ENCODE measurements around the gene PMFBP1. TPM values are rescaled to one million over a fixed set of nuclear protein-coding genes. Genes with fewer than 3 reads are reported as not detected.

PMFBP1 gene, protein sequence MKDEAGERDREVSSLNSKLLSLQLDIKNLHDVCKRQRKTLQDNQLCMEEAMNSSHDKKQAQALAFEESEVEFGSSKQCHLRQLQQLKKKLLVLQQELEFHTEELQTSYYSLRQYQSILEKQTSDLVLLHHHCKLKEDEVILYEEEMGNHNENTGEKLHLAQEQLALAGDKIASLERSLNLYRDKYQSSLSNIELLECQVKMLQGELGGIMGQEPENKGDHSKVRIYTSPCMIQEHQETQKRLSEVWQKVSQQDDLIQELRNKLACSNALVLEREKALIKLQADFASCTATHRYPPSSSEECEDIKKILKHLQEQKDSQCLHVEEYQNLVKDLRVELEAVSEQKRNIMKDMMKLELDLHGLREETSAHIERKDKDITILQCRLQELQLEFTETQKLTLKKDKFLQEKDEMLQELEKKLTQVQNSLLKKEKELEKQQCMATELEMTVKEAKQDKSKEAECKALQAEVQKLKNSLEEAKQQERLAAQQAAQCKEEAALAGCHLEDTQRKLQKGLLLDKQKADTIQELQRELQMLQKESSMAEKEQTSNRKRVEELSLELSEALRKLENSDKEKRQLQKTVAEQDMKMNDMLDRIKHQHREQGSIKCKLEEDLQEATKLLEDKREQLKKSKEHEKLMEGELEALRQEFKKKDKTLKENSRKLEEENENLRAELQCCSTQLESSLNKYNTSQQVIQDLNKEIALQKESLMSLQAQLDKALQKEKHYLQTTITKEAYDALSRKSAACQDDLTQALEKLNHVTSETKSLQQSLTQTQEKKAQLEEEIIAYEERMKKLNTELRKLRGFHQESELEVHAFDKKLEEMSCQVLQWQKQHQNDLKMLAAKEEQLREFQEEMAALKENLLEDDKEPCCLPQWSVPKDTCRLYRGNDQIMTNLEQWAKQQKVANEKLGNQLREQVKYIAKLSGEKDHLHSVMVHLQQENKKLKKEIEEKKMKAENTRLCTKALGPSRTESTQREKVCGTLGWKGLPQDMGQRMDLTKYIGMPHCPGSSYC
- 1 to 10 TPM; 1.5 to 1.9 TPM for total RNA-seq

DNA sequence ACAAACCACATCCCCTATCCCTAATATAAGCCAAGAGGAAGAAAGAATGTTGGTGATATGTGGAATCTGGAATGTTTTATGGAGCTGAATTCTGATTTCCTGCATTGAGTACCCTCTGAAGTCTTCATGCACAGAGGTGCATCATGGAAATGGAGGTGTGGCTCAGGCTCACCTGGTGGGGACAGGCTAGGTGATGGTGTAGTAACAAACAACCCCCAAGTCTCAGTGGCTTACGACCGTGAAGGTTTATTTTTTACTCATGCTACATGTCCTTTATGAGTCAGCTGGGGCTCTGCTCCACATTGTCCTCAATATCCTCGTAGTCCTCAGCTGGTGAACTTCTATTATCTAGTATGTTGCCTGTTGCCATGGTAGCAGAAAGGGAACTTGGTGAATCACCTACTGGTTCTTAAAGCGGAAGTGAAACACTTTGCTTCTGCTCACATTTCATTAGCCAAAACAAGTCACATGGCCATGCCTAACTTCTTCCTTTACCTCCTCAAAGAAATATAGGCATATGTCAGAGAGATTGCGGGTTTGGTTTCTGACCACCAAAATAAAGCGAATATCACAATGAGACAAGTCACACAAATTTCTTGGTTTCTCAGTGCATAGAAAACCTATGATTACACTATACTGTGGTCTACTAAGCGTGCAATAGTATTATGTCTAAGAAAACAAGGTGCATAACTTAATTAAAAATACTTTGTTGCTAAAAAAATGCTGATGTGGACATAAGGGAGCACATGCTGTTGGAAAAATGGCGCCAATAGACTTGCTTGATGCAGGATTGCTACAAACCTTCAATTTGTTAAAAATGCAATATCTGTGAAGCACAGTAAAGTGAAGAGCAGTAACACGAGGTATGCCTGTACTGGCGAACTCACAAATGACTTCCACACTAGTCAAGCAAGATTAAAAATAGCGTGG lies at the start of gene PMFBP1:
Gene PMFBP1, minus strand, starts transcription at position 51 of the 930 bp plus-strand sequence. CDS start 947 bp downstream, outside the sequence.

DNA sequence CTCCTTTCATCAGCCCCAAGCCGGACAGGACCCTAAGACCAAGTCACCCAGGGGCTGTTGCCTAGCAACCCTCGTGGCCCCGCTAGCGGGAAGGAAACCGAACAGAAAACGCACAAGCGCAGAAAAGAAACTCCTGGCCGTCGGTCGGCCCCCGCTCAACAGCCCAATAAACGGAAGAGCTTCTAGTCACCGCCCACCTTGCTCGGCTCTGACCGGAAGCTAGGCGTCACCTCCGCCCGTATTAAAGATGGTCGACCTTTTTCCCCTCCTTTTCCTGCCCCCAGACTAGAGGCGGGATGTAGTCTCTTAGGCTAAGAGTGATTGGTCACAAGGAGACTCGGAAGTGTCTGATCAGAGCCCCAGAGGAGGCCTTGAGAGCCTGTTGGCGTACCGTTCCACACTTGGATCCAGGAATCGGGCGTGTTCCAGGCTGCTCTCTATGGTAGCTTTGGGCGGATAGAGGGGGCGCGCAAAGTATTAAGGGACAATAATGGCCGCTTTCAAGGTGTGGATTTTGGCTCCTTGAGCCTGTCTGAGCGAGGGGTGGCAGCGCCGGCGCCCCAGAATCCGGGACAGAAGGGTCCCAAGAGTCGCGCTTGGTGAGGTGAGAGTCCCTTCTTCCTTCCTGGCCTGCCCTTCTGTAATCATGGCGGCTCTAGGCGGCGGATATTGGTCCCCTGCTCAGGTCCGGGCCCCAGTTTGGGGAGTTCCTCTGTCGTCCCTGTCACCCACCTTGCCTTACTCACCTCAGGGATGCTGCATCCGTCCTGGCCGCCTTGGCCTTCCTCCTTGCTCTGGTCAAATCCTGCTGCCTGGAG lies 78.3 kb downstream of the PMFBP1 start, which contains the start of the genes DHX38 and TXNL4B:
Gene DHX38, plus strand, starts transcription at position 400 of the 818 bp plus-strand sequence. CDS start 2,311 bp downstream, outside the sequence.
Gene TXNL4B, minus strand, starts transcription at position 173 of the 818 bp plus-strand sequence. CDS start 2,871 bp downstream, outside the sequence.

Other genes with a start within 250 kb of the PMFBP1 start
- gene PKD1L3, start 171.8 kb downstream of the PMFBP1 start, total RNA-seq, result under 1 TPM; 0.35 to 0.36 TPM
- gene DHODH, start 163.4 kb downstream of the PMFBP1 start, total RNA-seq, result 1 to 10 TPM; 8.1 to 9.6 TPM
- gene HP, start 117.7 kb downstream of the PMFBP1 start, total RNA-seq, result not detected
- gene HPR, start 108.9 kb downstream of the PMFBP1 start, total RNA-seq, result not detected
- 10 to 100 TPM; 14.7 to 17.1 TPM for gene TXNL4B, start 78.5 kb downstream of the PMFBP1 start, total RNA-seq
- 10 to 100 TPM; 70.9 to 73.1 TPM for gene DHX38, start 78.3 kb downstream of the PMFBP1 start, total RNA-seq

All from activated naive CD4-positive, alpha-beta T cell treated with anti-CD3 and anti-CD28 coated beads, Interleukin-2, amount 10 ng/mL, durations not matched to agents 5 hours and 36 hours (primary cell).